Caco-2 (cell line): Measurements from ENCODE around the gene TMEM187. TPM values are rescaled to one million over a fixed set of nuclear protein-coding genes. Genes with fewer than 3 reads are reported as not detected.
A peak's percentile ranks its signal among the peaks of the same experiment; 100 is the strongest.

Experiments used
- BruUV-seq: library from RNA; stranded (reverse); fragments of 400-500 nt; replicated peaks from 2 replicates; lab custom pipeline; 2021; lab: Mats Ljungman, UMichigan
- CTCF ChIA-PET: fragments of 300-600 bp; sonication (Branson Sonifier 250); formaldehyde crosslinking; loops from one replicate; lab custom pipeline; 2022; ENCODE audit warnings: antibody characterized with exemption; lab: Charles Lee
- POLR2A ChIA-PET: fragments of 300-600 bp; sonication (Branson Sonifier 250); formaldehyde crosslinking; loops from one replicate; lab custom pipeline; 2022; ENCODE audit warnings: antibody characterized with exemption; lab: Charles Lee
- DNase-seq, 2 experiments: peaks; one replicate each; pipeline versions ENCODE4 v3.0.0 to v3.0.0-alpha.2; 2020 to 2022
- H3K27me3 ChIP-seq: replicated peaks from 2 replicates; pipeline ENCODE4 v1.6.0; 2011; ENCODE audit warnings: low read length; ENCODE audit not compliant: control insufficient read depth, insufficient read depth
- H3K36me3 ChIP-seq: 2 replicates; pipeline ENCODE4 v1.5.1; 2011; ENCODE audit warnings: low read length; ENCODE audit not compliant: control insufficient read depth, insufficient read depth
- H3K4me1 ChIP-seq: fragments of 250-450 bp; sonication (Bioruptor Pico); 2 replicates; pipeline ENCODE4 v1.5.1; 2020; ENCODE audit warnings: mild to moderate bottlenecking
- H3K4me3 ChIP-seq: 2 replicates; pipeline ENCODE4 v1.5.1; 2011; ENCODE audit warnings: low read depth, mild to moderate bottlenecking, control low read depth, low read length
- H3K9me3 ChIP-seq: fragments of 250-450 bp; sonication (Bioruptor Pico); 2 replicates; pipeline ENCODE4 v1.5.1; 2020; ENCODE audit warnings: mild to moderate bottlenecking, moderate library complexity
- H3K27ac Mint-ChIP-seq: one replicate; pipeline ENCODE4 v1.8.0; 2022; ENCODE audit warnings: mixed read lengths; ENCODE audit not compliant: unreplicated experiment
- H3K27me3 Mint-ChIP-seq: one replicate; pipeline ENCODE4 v1.8.0; 2022; ENCODE audit warnings: mixed read lengths; ENCODE audit not compliant: insufficient read depth, unreplicated experiment
- H3K36me3 Mint-ChIP-seq: one replicate; pipeline ENCODE4 v1.8.0; 2022; ENCODE audit warnings: mild to moderate bottlenecking, mixed read lengths; ENCODE audit not compliant: insufficient read depth, unreplicated experiment
- H3K4me1 Mint-ChIP-seq: one replicate; pipeline ENCODE4 v1.8.0; 2022; ENCODE audit warnings: low read depth, mixed read lengths; ENCODE audit not compliant: unreplicated experiment
- H3K4me3 Mint-ChIP-seq: one replicate; pipeline ENCODE4 v1.8.0; 2022; ENCODE audit warnings: mild to moderate bottlenecking, moderate library complexity, mixed read lengths; ENCODE audit not compliant: unreplicated experiment
- H3K9me3 Mint-ChIP-seq: one replicate; pipeline ENCODE4 v1.8.0; 2022; ENCODE audit warnings: mixed read lengths; ENCODE audit not compliant: unreplicated experiment
- CTCF ChIP-seq, 2 experiments: fragments of 200-600 bp in 1 of 2; IDR thresholded peaks; 1 replicate in 1 of 2; 2 replicates in 1 of 2; pipeline versions ENCODE4 v1.5.1 to v1.8.0; 2011 to 2022; ENCODE audit warnings: antibody characterized with exemption in 1 of 2, control low read depth in 1 of 2, inconsistent platforms in 1 of 2, low read depth in 1 of 2, low read length in 1 of 2, mild to moderate bottlenecking in 1 of 2, moderate library complexity in 1 of 2; ENCODE audit not compliant: insufficient read depth in 1 of 2, severe bottlenecking in 1 of 2, unreplicated experiment in 1 of 2
- intact Hi-C: fragments of 100-400 bp; cut with micrococcal nuclease; formaldehyde crosslinking; loops from one replicate; pipeline ENCODE4 v1.10.0; 2022; ENCODE audit not compliant: unreplicated experiment
- total RNA-seq: library from RNA; stranded (reverse); gene quantifications from 2 replicates; pipeline ENCODE4 v1.2.3, GENCODE V29; 2022

TMEM187 gene
- total RNA-seq, 1 experiment from 2014 or later = 4.9 TPM

- H3K4me3 Mint-ChIP-seq = peak overlapping the region; percentile 64
- POLR2A ChIA-PET = interaction anchor here (0.6 to 1.0 kb wide), 2 partner anchors 8 to 19 kb away, joined by 3 to 4 read pairs; partner anchors contain the start of gene NAA10
- H3K36me3 Mint-ChIP-seq = peaks cover 32% of the 10 kb centered on the region
- Histone ChIP-seq H3K4me3 (no peak overlapping the region; the same call in 1 of the 2 replicates), H3K4me1 (peaks cover 8% of the 10 kb centered on the region; the same call in 1 of the 2 replicates), H3K36me3 (no peaks in the 10 kb centered on the region), H3K27me3 (no peaks in the 10 kb centered on the region), H3K9me3 (no peaks in the 10 kb centered on the region)
- no peaks in the 10 kb centered on the region for H3K4me1 Mint-ChIP-seq
- H3K27ac Mint-ChIP-seq = no peak overlapping the region
- DNase-seq = no peak
- CTCF ChIA-PET = interaction anchor here (5.0 kb wide), 1 partner anchor 21 kb away, joined by 37 read pairs; no protein-coding TSS in a partner anchor
- intact Hi-C loops = loop anchor here (10.0 kb wide), 1 partner anchor 132 kb away; the partner anchor contains the start of genes IDH3G and SSR4
- BruUV-seq = no TSS peak
- H3K9me3 Mint-ChIP-seq = no peaks in the 10 kb centered on the region
- TF ChIP-seq CTCF (IDR thresholded peaks at IDR 0.05; ENCODE audit: insufficient read depth in 1 of 2, low read depth in 1 of 2, low read length in 1 of 2, severe bottlenecking in 1 of 2, unreplicated experiment in 1 of 2) = no peak
- H3K27me3 Mint-ChIP-seq = no peaks in the 10 kb centered on the region
Measured at GRCh38 chrX:153926552-153926857, 46.0 kb upstream of the TMEM187 start.

GRCh38 chrX:153926858-153927671 lies 45.5 kb upstream of the TMEM187 start:
- Mint-ChIP-seq H3K9me3 (no peaks in the 10 kb centered on the region), H3K27me3 (no peaks in the 10 kb centered on the region), H3K36me3 (peaks cover 36% of the 10 kb centered on the region), H3K4me1 (no peaks in the 10 kb centered on the region), H3K4me3 (peak overlapping the region; percentile 64), H3K27ac (peak overlapping the region; percentile 73)
- Histone ChIP-seq H3K9me3 (no peaks in the 10 kb centered on the region), H3K27me3 (no peaks in the 10 kb centered on the region), H3K4me1 (peaks cover 8% of the 10 kb centered on the region; the same call in 1 of the 2 replicates), H3K4me3 (peak overlapping the region; percentile 42), H3K36me3 (no peaks in the 10 kb centered on the region)
- DNase-seq = no peak
- intact Hi-C loops = loop anchor here (10.0 kb wide), 1 partner anchor 132 kb away; the partner anchor contains the start of genes IDH3G and SSR4
- CTCF ChIA-PET = interaction anchor here (5.0 kb wide), 1 partner anchor 20 kb away, joined by 37 read pairs; no protein-coding TSS in a partner anchor
- POLR2A ChIA-PET = interaction anchor here (0.6 kb wide), 1 partner anchor 18 kb away, joined by 4 read pairs; no protein-coding TSS in a partner anchor
- no peak for TF ChIP-seq CTCF (IDR thresholded peaks at IDR 0.05; ENCODE audit: insufficient read depth in 1 of 2, low read depth in 1 of 2, low read length in 1 of 2, severe bottlenecking in 1 of 2, unreplicated experiment in 1 of 2)
- no TSS peak for BruUV-seq

GRCh38 chrX:153927672-153927921 lies 45.0 kb upstream of the TMEM187 start:
- no peaks in the 10 kb centered on the region for H3K27me3 ChIP-seq
- H3K27me3 Mint-ChIP-seq = no peaks in the 10 kb centered on the region
- DNase-seq = no peak
- H3K9me3 ChIP-seq = no peaks in the 10 kb centered on the region
- TF ChIP-seq CTCF (IDR thresholded peaks at IDR 0.05; ENCODE audit: insufficient read depth in 1 of 2, low read depth in 1 of 2, low read length in 1 of 2, severe bottlenecking in 1 of 2, unreplicated experiment in 1 of 2) = no peak
- TSS peak; percentile 20 for BruUV-seq
- peaks cover 36% of the 10 kb centered on the region for H3K36me3 Mint-ChIP-seq
- ChIA-PET CTCF (interaction anchor here (5.0 kb wide), 1 partner anchor 20 kb away, joined by 37 read pairs; no protein-coding TSS in a partner anchor), POLR2A (interaction anchor here (0.5 kb wide), 1 partner anchor 9 kb away, joined by 3 read pairs; no protein-coding TSS in a partner anchor)
- H3K4me1 ChIP-seq = peaks cover 8% of the 10 kb centered on the region; the same call in 1 of the 2 replicates
- H3K4me3 ChIP-seq = peak overlapping the region; percentile 42
- peak overlapping the region; percentile 64 for H3K4me3 Mint-ChIP-seq
- H3K4me1 Mint-ChIP-seq = no peaks in the 10 kb centered on the region
- H3K9me3 Mint-ChIP-seq = no peaks in the 10 kb centered on the region
- H3K27ac Mint-ChIP-seq = peak overlapping the region; percentile 73
- intact Hi-C loops = loop anchor here (10.0 kb wide), 1 partner anchor 133 kb away; the partner anchor contains the start of genes IDH3G and SSR4
- no peaks in the 10 kb centered on the region for H3K36me3 ChIP-seq
